ENCODE results near the gene GARIN3.

GARIN3 gene

GRCh38 chr5:157180374-157181264 lies 14.6 kb upstream of the GARIN3 start, which contains the start of gene ITK:
Gene ITK, plus strand, starts transcription at chr5:157180840. Its CDS starts 138 bp downstream, at chr5:157180978.
- H3K4me3 ChIP-seq (ENCODE audit: low read depth, low read length) = no peak within 1 kb of the TSS
- DNase-seq = no peak

GRCh38 chr5:157178966-157179365 lies 12.9 kb upstream of the GARIN3 start:
- no peaks in the 10 kb centered on the region for H3K27me3 ChIP-seq (ENCODE audit: insufficient read depth, low read depth, severe bottlenecking)
- DNase-seq = no peak
- H3K4me3 ChIP-seq (ENCODE audit: low read depth, low read length) = no peak overlapping the region
- no peaks in the 10 kb centered on the region for H3K36me3 ChIP-seq
- no peaks in the 10 kb centered on the region for H3K9me3 ChIP-seq (ENCODE audit: severe bottlenecking)
- H3K27ac ChIP-seq = no peak overlapping the region
- TF ChIP-seq CTCF (IDR thresholded peaks at IDR 0.05; ENCODE audit: low read depth, low read length) = no peak

More at GRCh38 chr5:157180374-157181264, 14.6 kb upstream of the GARIN3 start, which contains the start of gene ITK:
- Histone ChIP-seq H3K36me3 (no peaks in the 10 kb centered on the region), H3K9me3 (ENCODE audit: severe bottlenecking) (no peaks in the 10 kb centered on the region), H3K27ac (no peak within 1 kb of the TSS), H3K27me3 (ENCODE audit: insufficient read depth, low read depth, severe bottlenecking) (no peaks in the 10 kb centered on the region)
- TF ChIP-seq CTCF (IDR thresholded peaks at IDR 0.05; ENCODE audit: low read depth, low read length) = no peak

GRCh38 chr5:157177953-157178352 lies 11.9 kb upstream of the GARIN3 start:
- H3K27ac ChIP-seq = no peak overlapping the region
- TF ChIP-seq CTCF (IDR thresholded peaks at IDR 0.05; ENCODE audit: low read depth, low read length) = no peak
- H3K27me3 ChIP-seq (ENCODE audit: insufficient read depth, low read depth, severe bottlenecking) = no peaks in the 10 kb centered on the region
- no peak for DNase-seq
- H3K9me3 ChIP-seq (ENCODE audit: severe bottlenecking) = no peaks in the 10 kb centered on the region
- no peaks in the 10 kb centered on the region for H3K36me3 ChIP-seq
- no peak overlapping the region for H3K4me3 ChIP-seq (ENCODE audit: low read depth, low read length)

- TF ChIP-seq CTCF (IDR thresholded peaks at IDR 0.05; ENCODE audit: low read depth, low read length) = no peak
- no peak overlapping the region for H3K4me3 ChIP-seq (ENCODE audit: low read depth, low read length)
- H3K27ac ChIP-seq = no peak overlapping the region
- no peaks in the 10 kb centered on the region for H3K9me3 ChIP-seq (ENCODE audit: severe bottlenecking)
- DNase-seq = no peak
- no peaks in the 10 kb centered on the region for H3K27me3 ChIP-seq (ENCODE audit: insufficient read depth, low read depth, severe bottlenecking)
- H3K36me3 ChIP-seq = no peaks in the 10 kb centered on the region
Observed at GRCh38 chr5:157175071-157175612, 9.1 kb upstream of the GARIN3 start.

GRCh38 chr5:157172403-157172802 lies 6.3 kb upstream of the GARIN3 start:
- H3K4me3 ChIP-seq (ENCODE audit: low read depth, low read length) = no peak overlapping the region
- no peak for DNase-seq
- no peaks in the 10 kb centered on the region for H3K36me3 ChIP-seq
- no peak overlapping the region for H3K27ac ChIP-seq
- TF ChIP-seq CTCF (IDR thresholded peaks at IDR 0.05; ENCODE audit: low read depth, low read length) = no peak
- no peaks in the 10 kb centered on the region for H3K9me3 ChIP-seq (ENCODE audit: severe bottlenecking)
- no peaks in the 10 kb centered on the region for H3K27me3 ChIP-seq (ENCODE audit: insufficient read depth, low read depth, severe bottlenecking)
